Measurements from ENCODE around the gene CASP12. TPM values are rescaled to one million over a fixed set of nuclear protein-coding genes. Genes with fewer than 3 reads are reported as not detected.

Gene CASP12
- total and polyA plus RNA-seq, 9 of the 15 experiments (the other 6 are each of a cell fraction or from before 2014, with no cell fraction given), result not detected

DNA sequence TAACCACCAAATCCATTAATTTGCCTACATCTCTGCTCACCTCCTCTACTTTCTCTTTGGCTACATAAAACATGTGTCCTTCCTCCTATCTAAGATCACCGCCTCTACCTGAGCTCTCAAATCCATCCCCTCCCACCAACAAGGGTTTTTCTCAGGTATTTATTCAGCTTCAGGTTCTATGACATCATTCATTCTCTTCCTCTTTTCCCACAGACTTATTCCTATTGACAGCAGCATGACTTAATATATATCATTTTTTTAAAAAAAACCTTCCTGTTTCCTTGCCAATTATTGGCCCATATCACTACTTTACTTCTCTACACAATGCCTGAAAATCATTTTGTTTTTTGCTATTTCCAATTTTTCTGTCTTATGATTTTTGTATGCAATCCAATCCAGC lies 4.4 kb downstream of the CASP12 start:
- ChIA-PET POLR2A (no interaction called here), CTCF (ENCODE audit: low intra/inter-chr PET ratio) (no interaction called here)
- Histone ChIP-seq H4K20me1 (replicated peaks; ENCODE audit: control insufficient read depth, insufficient read depth, low read length) (no peaks in the 10 kb centered on the region), H3K27me3 (ENCODE audit: control insufficient read depth in 2 of 2, insufficient read depth in 2 of 2, low read length in 2 of 2) (no peaks in the 10 kb centered on the region), H3K4me1 (replicated peaks in 1 of 2; ENCODE audit: control insufficient read depth in 2 of 2, insufficient read depth in 2 of 2, low read length in 2 of 2) (no peaks in the 10 kb centered on the region), H3K36me3 (ENCODE audit: control insufficient read depth, insufficient read depth, low read length) (no peaks in the 10 kb centered on the region), H3K4me2 (ENCODE audit: insufficient read depth, low read length) (no peak overlapping the region), H3K27ac (ENCODE audit: extremely low read depth, low read depth, low read length) (no peak overlapping the region), H3K9me1 (ENCODE audit: control insufficient read depth, insufficient read depth, low read length) (no peaks in the 10 kb centered on the region), H3K79me2 (ENCODE audit: control insufficient read depth, insufficient read depth, low read length) (no peaks in the 10 kb centered on the region), H3K4me3 (no peak overlapping the region), H2AFZ (ENCODE audit: low read depth, low read length) (no peak overlapping the region), H3K9me3 (replicated peaks; ENCODE audit: control insufficient read depth, insufficient read depth, low read depth, low read length) (no peaks in the 10 kb centered on the region), H3K9ac (ENCODE audit: insufficient read depth in 1 of 2, low read depth in 2 of 2, low read length in 2 of 2) (no peak overlapping the region)
- no peak for DNase-seq (ENCODE audit: extremely low read depth in 1 of 4, low spot score in 3 of 4)
- no peak for ATAC-seq
- BruUV-seq (replicated peaks), result no TSS peak
- TF ChIP-seq, protein P1, sequence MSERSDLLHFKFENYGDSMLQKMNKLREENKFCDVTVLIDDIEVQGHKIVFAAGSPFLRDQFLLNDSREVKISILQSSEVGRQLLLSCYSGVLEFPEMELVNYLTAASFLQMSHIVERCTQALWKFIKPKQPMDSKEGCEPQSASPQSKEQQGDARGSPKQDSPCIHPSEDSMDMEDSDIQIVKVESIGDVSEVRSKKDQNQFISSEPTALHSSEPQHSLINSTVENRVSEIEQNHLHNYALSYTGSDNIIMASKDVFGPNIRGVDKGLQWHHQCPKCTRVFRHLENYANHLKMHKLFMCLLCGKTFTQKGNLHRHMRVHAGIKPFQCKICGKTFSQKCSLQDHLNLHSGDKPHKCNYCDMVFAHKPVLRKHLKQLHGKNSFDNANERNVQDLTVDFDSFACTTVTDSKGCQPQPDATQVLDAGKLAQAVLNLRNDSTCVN (CRISPR knock-in tag; IDR thresholded peaks at IDR 0.05), result no peak
- TF ChIP-seq CBFA2T2 (conservative IDR thresholded peaks at IDR 0.05) (no peak), KLF6 (CRISPR knock-in tag; IDR thresholded peaks at IDR 0.05; ENCODE audit: borderline replicate concordance) (no peak), CHAMP1 (IDR thresholded peaks at IDR 0.05) (no peak)
- in situ Hi-C loops (cut with MboI) (no loop called here), intact Hi-C loops (cut with micrococcal nuclease) (no loop called here)
- 0% methylated on average over 1 of the region's 1 CpG for WGBS (ENCODE audit: insufficient coverage, low coverage, missing lambda C conversion rate)
- FAIRE-seq, result no peak
